HepG2 (cell line): ENCODE measurements around the gene CACNB4. TPM values are rescaled to one million over a fixed set of nuclear protein-coding genes. Genes with fewer than 3 reads are reported as not detected.

Experiments used
- ATAC-seq: fragments of 200-7000 bp; cut with Tn5 transposase; 3 replicates; pipeline ENCODE4 v1.9.1; 2020; ENCODE audit warnings: mild to moderate bottlenecking, moderate library complexity
- BruUV-seq: library from RNA; stranded (reverse); fragments of 400-500 nt; replicated peaks from 2 replicates; lab custom pipeline; 2021; lab: Mats Ljungman, UMichigan
- CTCF ChIA-PET: fragments of 300-600 bp; formaldehyde crosslinking; extraction: SDS; loops from one replicate; lab custom pipeline; 2021; ENCODE audit warnings: low total read pairs, inconsistent platforms, low intra/inter-chr PET ratio; lab: Yijun Ruan, JAX
- POLR2A ChIA-PET: fragments of 350-600 bp; sonication (Branson Sonifier 250); formaldehyde crosslinking; loops from one replicate; lab custom pipeline; 2020; ENCODE audit warnings: antibody characterized with exemption, inconsistent platforms; lab: Yijun Ruan, JAX
- DNase-seq: peaks from one replicate; pipeline ENCODE4 v3.0.0-alpha.2; 2015; ENCODE audit warnings: low spot score
- FAIRE-seq: peaks from 3 replicates; lab custom pipeline; 2011; peaks lifted over from hg19 to GRCh38; lab: Jason Lieb, UNC
- H2AFZ ChIP-seq: one replicate; pipeline ENCODE4 v1.6.1; 2011; ENCODE audit warnings: low read length, inconsistent platforms
- H3K27ac ChIP-seq: fragments of 300-600 bp; 3 replicates; pipeline ENCODE4 v1.8.0; 2011; ENCODE audit warnings: mixed run types, mild to moderate bottlenecking, mixed read lengths, low read length, inconsistent platforms; ENCODE audit not compliant: insufficient read depth; ENCODE audit errors: extremely low read length
- H3K27me3 ChIP-seq, 2 experiments: fragments of 200-600 bp in 1 of 2; 2 replicates in 1 of 2; 3 replicates in 1 of 2; pipeline versions ENCODE4 v1.6.0 to v1.8.0; 2011; ENCODE audit warnings: low read length in 2 of 2, mild to moderate bottlenecking in 2 of 2, moderate library complexity in 2 of 2, inconsistent platforms in 1 of 2; ENCODE audit not compliant: insufficient read depth in 2 of 2, control insufficient read depth in 1 of 2
- H3K36me3 ChIP-seq, 2 experiments: fragments of 200-600 bp in 1 of 2; replicated peaks in 1 of 2; 2 replicates in 1 of 2; 3 replicates in 1 of 2; pipeline versions ENCODE4 v1.5.1 to v1.8.0; 2011; ENCODE audit warnings: low read length in 2 of 2, inconsistent platforms in 1 of 2; ENCODE audit not compliant: insufficient read depth in 2 of 2, control insufficient read depth in 1 of 2
- H3K4me1 ChIP-seq: 2 replicates; pipeline ENCODE4 v1.5.1; 2012; ENCODE audit warnings: low read length, inconsistent platforms; ENCODE audit not compliant: insufficient read depth
- H3K4me2 ChIP-seq: 2 replicates; pipeline ENCODE4 v1.6.0; 2011; ENCODE audit warnings: low read depth, low read length, inconsistent platforms
- H3K4me3 ChIP-seq, 3 experiments: fragments of 200-600 bp in 1 of 3; sonication (generic), shearing (Covaris generic) in 1 of 3; replicated peaks in 1 of 3; 2 replicates each; pipeline ENCODE4 v1.5.1; 2011 to 2016; ENCODE audit warnings: low read length in 3 of 3, inconsistent platforms in 2 of 3, low read depth in 2 of 3, mild to moderate bottlenecking in 2 of 3, control low read depth in 1 of 3, mixed read lengths in 1 of 3; ENCODE audit not compliant: insufficient read depth in 1 of 3
- H3K79me2 ChIP-seq: one replicate; pipeline ENCODE4 v1.6.1; 2011; ENCODE audit warnings: low read length, inconsistent platforms; ENCODE audit not compliant: insufficient read depth
- H3K9ac ChIP-seq: 2 replicates; pipeline ENCODE4 v1.6.0; 2011; ENCODE audit warnings: mild to moderate bottlenecking, low read depth, low read length, inconsistent platforms; ENCODE audit not compliant: insufficient read depth
- H3K9me3 ChIP-seq: 2 replicates; pipeline ENCODE4 v1.5.1; 2012; ENCODE audit warnings: mild to moderate bottlenecking, low read length
- H4K20me1 ChIP-seq: 2 replicates; pipeline ENCODE4 v1.6.0; 2011; ENCODE audit warnings: inconsistent platforms, mild to moderate bottlenecking, low read length, moderate library complexity; ENCODE audit not compliant: insufficient read depth
- HOXD1 ChIP-seq: sonication (generic); formaldehyde crosslinking; IDR thresholded peaks from 2 replicates; pipeline ENCODE4 v1.5.0; 2020; ENCODE audit warnings: missing genetic modification reagents
- IRF2 ChIP-seq: IDR thresholded peaks from 2 replicates; pipeline ENCODE4 v1.6.1; 2018; ENCODE audit warnings: missing genetic modification reagents, missing compliant biosample characterization
- KLF16 ChIP-seq, 2 experiments: sonication (generic) in 1 of 2; formaldehyde crosslinking in 1 of 2; IDR thresholded peaks; 2 replicates each; pipeline versions ENCODE4 v1.6.1 to v1.8.0; 2016 to 2023; ENCODE audit warnings: missing genetic modification reagents in 2 of 2, missing compliant biosample characterization in 1 of 2
- MIER2 ChIP-seq: IDR thresholded peaks from 2 replicates; pipeline ENCODE4 v1.6.1; 2016; ENCODE audit warnings: missing biosample characterization, missing genetic modification reagents
- POLR2G ChIP-seq: fragments of 200-400 bp; formaldehyde crosslinking; IDR thresholded peaks from 2 replicates; pipeline ENCODE4 v1.6.1; 2018; ENCODE audit warnings: mild to moderate bottlenecking, low read depth, low read length, moderate library complexity
- TEF ChIP-seq: sonication (generic); formaldehyde crosslinking; IDR thresholded peaks from 2 replicates; pipeline ENCODE4 v1.5.0; 2020; ENCODE audit warnings: missing genetic modification reagents
- ZFP1 ChIP-seq: IDR thresholded peaks from 2 replicates; pipeline ENCODE4 v1.6.1; 2016
- ZNF207 ChIP-seq: fragments of 450-650 bp; IDR thresholded peaks from 2 replicates; pipeline ENCODE4 v1.6.1; 2016; ENCODE audit warnings: antibody characterized with exemption, borderline replicate concordance
- ZNF225 ChIP-seq: sonication (generic); formaldehyde crosslinking; IDR thresholded peaks from 2 replicates; pipeline ENCODE4 v1.4.0; 2020; ENCODE audit warnings: mild to moderate bottlenecking, missing genetic modification reagents
- ZNF280B ChIP-seq: sonication (generic); formaldehyde crosslinking; IDR thresholded peaks from 2 replicates; pipeline ENCODE4 v1.5.0; 2020; ENCODE audit warnings: missing genetic modification reagents, mild to moderate bottlenecking, borderline replicate concordance
- ZNF331 ChIP-seq: sonication (generic); formaldehyde crosslinking; IDR thresholded peaks from 2 replicates; pipeline ENCODE4 v1.4.0; 2020; ENCODE audit warnings: missing genetic modification reagents
- ZNF337 ChIP-seq: sonication (generic); formaldehyde crosslinking; IDR thresholded peaks from 2 replicates; pipeline ENCODE4 v1.5.1; 2020; ENCODE audit warnings: missing genetic modification reagents, low read depth, mild to moderate bottlenecking, borderline replicate concordance
- ZNF704 ChIP-seq: sonication (generic); formaldehyde crosslinking; IDR thresholded peaks from 2 replicates; pipeline ENCODE4 v1.8.1; 2023; ENCODE audit warnings: mild to moderate bottlenecking, inconsistent platforms, moderate library complexity, missing genetic modification reagents, borderline replicate concordance
- ZNF720 ChIP-seq: sonication (generic); formaldehyde crosslinking; IDR thresholded peaks from 2 replicates; pipeline ENCODE4 v1.4.0; 2020; ENCODE audit warnings: missing genetic modification reagents
- ZNF775 ChIP-seq: sonication (generic); formaldehyde crosslinking; IDR thresholded peaks from 2 replicates; pipeline ENCODE4 v1.4.0; 2020; ENCODE audit warnings: missing genetic modification reagents, mild to moderate bottlenecking, moderate library complexity, borderline replicate concordance
- WGBS: methylation state at CpG from one replicate; pipeline ENCODE4 v1.1.6; 2017; ENCODE audit warnings: low lambda C conversion rate; 5-methylcytosine and 5-hydroxymethylcytosine counted together
- in situ Hi-C: cut with HindIII; loops from 2 replicates; pipeline ENCODE4 v1.10.0; 2017; ENCODE audit warnings: low pct_unique_long_range_greater_than_20kb; ENCODE audit not compliant: extremely low pct_ligation_motif_present
- intact Hi-C: fragments of 100-400 bp; cut with micrococcal nuclease; formaldehyde crosslinking; loops from one replicate; pipeline ENCODE4 v1.10.0; 2022; ENCODE audit not compliant: unreplicated experiment
- polyA plus RNA-seq, 8 experiments: library from polyadenylated mRNA; depleted of rRNA in 3 of 8; stranded (reverse) in 7 of 8; unstranded in 1 of 8; fragments of >200 nt; fragmentation: Illumina TruSeq in 4 of 8; extraction: Trizol in 4 of 8; gene quantifications; 2 replicates each; pipeline versions ENCODE4 v1.2.1 to v1.2.3, GENCODE V29; 2011 to 2016; ENCODE audit warnings: low read depth in 4 of 8, missing spikeins in 1 of 8, mixed read lengths in 1 of 8; ENCODE audit not compliant: insufficient read depth in 1 of 8
- total RNA-seq, 5 experiments: library from RNA; depleted of rRNA; stranded (reverse); fragments of >200 nt; fragmentation: Illumina TruSeq; extraction: Trizol; gene quantifications; 2 replicates each; pipeline ENCODE4 v1.2.3, GENCODE V29; 2016; ENCODE audit warnings: low read depth in 1 of 5
- TF ChIP-seq, protein P1 (sequence below): sonication (generic); formaldehyde crosslinking; IDR thresholded peaks from 2 replicates; pipeline ENCODE4 v1.4.0; 2020; ENCODE audit warnings: mild to moderate bottlenecking, missing genetic modification reagents
- TF ChIP-seq, protein P2 (sequence below): sonication (generic); formaldehyde crosslinking; IDR thresholded peaks from 2 replicates; pipeline ENCODE4 v1.5.1; 2020; ENCODE audit warnings: missing genetic modification reagents, mild to moderate bottlenecking, borderline replicate concordance

The CACNB4 gene
- total and polyA plus RNA-seq, 2 of the 13 experiments (the other 11 are each of a cell fraction or from before 2014, with no cell fraction given) = 5.1 to 14.3 TPM

GRCh38 chr2:152011724-152012123, 87.1 kb downstream of the CACNB4 start:
- intact Hi-C loops (no loop called here), in situ Hi-C loops (loop anchor here (25.0 kb wide), 1 partner anchor 374 kb away; no protein-coding TSS in a partner anchor)
- FAIRE-seq (no peak), DNase-seq (no peak), ATAC-seq (no peak)
- 49% methylated on average over 2 of the region's 2 CpGs for WGBS
- Histone ChIP-seq H3K36me3 (no peaks in the 10 kb centered on the region), H3K4me1 (peaks cover 35% of the 10 kb centered on the region), H2AFZ (no peak overlapping the region), H3K27ac (no peak overlapping the region), H3K4me3 (no peak overlapping the region), H3K4me2 (no peak overlapping the region), H3K9me3 (no peaks in the 10 kb centered on the region), H3K27me3 (no peaks in the 10 kb centered on the region), H3K9ac (no peak overlapping the region), H4K20me1 (no peaks in the 10 kb centered on the region), H3K79me2 (no peaks in the 10 kb centered on the region)
- ChIA-PET POLR2A (no interaction called here), CTCF (no interaction called here)
- BruUV-seq = no TSS peak
- no peak for TF ChIP-seq ZFP1 (CRISPR knock-in tag)
- no peak for TF ChIP-seq KLF16 (CRISPR knock-in tag; IDR thresholded peaks at IDR 0.05)
- no peak for TF ChIP-seq ZNF225 (CRISPR knock-in tag)
- no peak for TF ChIP-seq ZNF207
- no peak for TF ChIP-seq TEF (CRISPR knock-in tag)
- no peak for TF ChIP-seq ZNF720 (CRISPR knock-in tag)
- TF ChIP-seq ZNF337 (CRISPR knock-in tag) = no peak
- TF ChIP-seq POLR2G = no peak
- TF ChIP-seq MIER2 (CRISPR knock-in tag) = no peak
- TF ChIP-seq ZNF280B (CRISPR knock-in tag) = no peak
- TF ChIP-seq IRF2 (CRISPR knock-in tag) = no peak
- TF ChIP-seq ZNF331 = no peak
- TF ChIP-seq, protein P1, sequence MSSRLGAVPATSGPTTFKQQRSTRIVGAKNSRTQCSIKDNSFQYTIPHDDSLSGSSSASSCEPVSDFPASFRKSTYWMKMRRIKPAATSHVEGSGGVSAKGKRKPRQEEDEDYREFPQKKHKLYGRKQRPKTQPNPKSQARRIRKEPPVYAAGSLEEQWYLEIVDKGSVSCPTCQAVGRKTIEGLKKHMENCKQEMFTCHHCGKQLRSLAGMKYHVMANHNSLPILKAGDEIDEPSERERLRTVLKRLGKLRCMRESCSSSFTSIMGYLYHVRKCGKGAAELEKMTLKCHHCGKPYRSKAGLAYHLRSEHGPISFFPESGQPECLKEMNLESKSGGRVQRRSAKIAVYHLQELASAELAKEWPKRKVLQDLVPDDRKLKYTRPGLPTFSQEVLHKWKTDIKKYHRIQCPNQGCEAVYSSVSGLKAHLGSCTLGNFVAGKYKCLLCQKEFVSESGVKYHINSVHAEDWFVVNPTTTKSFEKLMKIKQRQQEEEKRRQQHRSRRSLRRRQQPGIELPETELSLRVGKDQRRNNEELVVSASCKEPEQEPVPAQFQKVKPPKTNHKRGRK (CRISPR knock-in tag) = no peak
- no peak for TF ChIP-seq ZNF775 (CRISPR knock-in tag)
- no peak for TF ChIP-seq HOXD1 (CRISPR knock-in tag)
- no peak for TF ChIP-seq ZNF704
- TF ChIP-seq, protein P2, sequence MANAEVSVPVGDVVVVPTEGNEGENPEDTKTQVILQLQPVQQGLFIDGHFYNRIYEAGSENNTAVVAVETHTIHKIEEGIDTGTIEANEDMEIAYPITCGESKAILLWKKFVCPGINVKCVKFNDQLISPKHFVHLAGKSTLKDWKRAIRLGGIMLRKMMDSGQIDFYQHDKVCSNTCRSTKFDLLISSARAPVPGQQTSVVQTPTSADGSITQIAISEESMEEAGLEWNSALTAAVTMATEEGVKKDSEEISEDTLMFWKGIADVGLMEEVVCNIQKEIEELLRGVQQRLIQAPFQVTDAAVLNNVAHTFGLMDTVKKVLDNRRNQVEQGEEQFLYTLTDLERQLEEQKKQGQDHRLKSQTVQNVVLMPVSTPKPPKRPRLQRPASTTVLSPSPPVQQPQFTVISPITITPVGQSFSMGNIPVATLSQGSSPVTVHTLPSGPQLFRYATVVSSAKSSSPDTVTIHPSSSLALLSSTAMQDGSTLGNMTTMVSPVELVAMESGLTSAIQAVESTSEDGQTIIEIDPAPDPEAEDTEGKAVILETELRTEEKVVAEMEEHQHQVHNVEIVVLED = no peak
